ENCODE results near the gene APLNR. TPM values are rescaled to one million over a fixed set of nuclear protein-coding genes. Genes with fewer than 3 reads are reported as not detected.

Gene APLNR
- total RNA-seq, 1 donor from 2014 or later = 0.37 TPM

- no peak for DNase-seq
- H3K36me3 Mint-ChIP-seq (ENCODE audit: unreplicated experiment) = no peaks in the 10 kb centered on the region
- no peak overlapping the region for H3K27ac Mint-ChIP-seq (ENCODE audit: unreplicated experiment)
- H3K9me3 Mint-ChIP-seq (ENCODE audit: unreplicated experiment) = peaks cover 8% of the 10 kb centered on the region
- peaks cover 18% of the 10 kb centered on the region for H3K4me1 Mint-ChIP-seq (ENCODE audit: low read depth, unreplicated experiment)
- TF ChIP-seq CTCF (IDR thresholded peaks at IDR 0.05; ENCODE audit: partially characterized antibody, unreplicated experiment) = no peak
- no peak overlapping the region for H3K4me3 Mint-ChIP-seq (ENCODE audit: unreplicated experiment)
- H3K27me3 Mint-ChIP-seq (ENCODE audit: unreplicated experiment) = no peaks in the 10 kb centered on the region
These were observed 6.7 kb downstream of the APLNR start for GRCh38 chr11:57230316-57230715.

- no peak for TF ChIP-seq CTCF (IDR thresholded peaks at IDR 0.05; ENCODE audit: partially characterized antibody, unreplicated experiment)
- no peaks in the 10 kb centered on the region for H3K27me3 Mint-ChIP-seq (ENCODE audit: unreplicated experiment)
- H3K27ac Mint-ChIP-seq (ENCODE audit: unreplicated experiment) = no peak overlapping the region
- no peak overlapping the region for H3K4me3 Mint-ChIP-seq (ENCODE audit: unreplicated experiment)
- H3K9me3 Mint-ChIP-seq (ENCODE audit: unreplicated experiment) = peaks cover 8% of the 10 kb centered on the region
- H3K36me3 Mint-ChIP-seq (ENCODE audit: unreplicated experiment) = no peaks in the 10 kb centered on the region
- H3K4me1 Mint-ChIP-seq (ENCODE audit: low read depth, unreplicated experiment) = peaks cover 14% of the 10 kb centered on the region
- no peak for DNase-seq
These were observed 8.4 kb downstream of the APLNR start for GRCh38 chr11:57228600-57228999.

DNA sequence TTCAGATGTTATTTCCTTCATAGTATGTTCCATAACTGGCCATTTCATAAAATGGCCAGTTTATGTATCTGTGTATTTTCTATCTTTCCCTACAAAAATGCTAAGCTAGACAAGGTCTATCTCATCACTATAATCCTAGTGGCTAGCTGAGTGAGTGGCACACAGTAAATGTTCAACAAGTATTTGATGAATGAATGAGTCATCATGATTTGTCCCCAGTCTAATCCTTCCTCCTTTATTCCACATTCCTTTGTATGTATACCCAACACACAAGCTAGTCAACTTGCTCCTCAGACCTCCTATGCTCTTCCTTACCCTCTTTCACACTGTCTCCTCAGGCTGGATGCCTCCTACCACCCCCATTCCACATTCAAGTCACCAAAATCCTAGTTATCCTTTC is 12.5 kb downstream of the APLNR start:
- Mint-ChIP-seq H3K36me3 (ENCODE audit: unreplicated experiment) (no peaks in the 10 kb centered on the region), H3K27me3 (ENCODE audit: unreplicated experiment) (no peaks in the 10 kb centered on the region), H3K27ac (ENCODE audit: unreplicated experiment) (no peak overlapping the region), H3K4me1 (ENCODE audit: low read depth, unreplicated experiment) (peaks cover 1% of the 10 kb centered on the region), H3K4me3 (ENCODE audit: unreplicated experiment) (no peak overlapping the region), H3K9me3 (ENCODE audit: unreplicated experiment) (no peaks in the 10 kb centered on the region)
- TF ChIP-seq CTCF (IDR thresholded peaks at IDR 0.05; ENCODE audit: partially characterized antibody, unreplicated experiment) = no peak
- no peak for DNase-seq

- no peaks in the 10 kb centered on the region for H3K9me3 Mint-ChIP-seq (ENCODE audit: unreplicated experiment)
- H3K36me3 Mint-ChIP-seq (ENCODE audit: unreplicated experiment) = no peaks in the 10 kb centered on the region
- H3K27me3 Mint-ChIP-seq (ENCODE audit: unreplicated experiment) = no peaks in the 10 kb centered on the region
- DNase-seq = no peak
- H3K4me3 Mint-ChIP-seq (ENCODE audit: unreplicated experiment) = no peak overlapping the region
- TF ChIP-seq CTCF (IDR thresholded peaks at IDR 0.05; ENCODE audit: partially characterized antibody, unreplicated experiment) = no peak
- H3K4me1 Mint-ChIP-seq (ENCODE audit: low read depth, unreplicated experiment) = peaks cover 1% of the 10 kb centered on the region
- H3K27ac Mint-ChIP-seq (ENCODE audit: unreplicated experiment) = no peak overlapping the region
These were observed 12.9 kb downstream of the APLNR start for GRCh38 chr11:57224128-57224527.

DNA sequence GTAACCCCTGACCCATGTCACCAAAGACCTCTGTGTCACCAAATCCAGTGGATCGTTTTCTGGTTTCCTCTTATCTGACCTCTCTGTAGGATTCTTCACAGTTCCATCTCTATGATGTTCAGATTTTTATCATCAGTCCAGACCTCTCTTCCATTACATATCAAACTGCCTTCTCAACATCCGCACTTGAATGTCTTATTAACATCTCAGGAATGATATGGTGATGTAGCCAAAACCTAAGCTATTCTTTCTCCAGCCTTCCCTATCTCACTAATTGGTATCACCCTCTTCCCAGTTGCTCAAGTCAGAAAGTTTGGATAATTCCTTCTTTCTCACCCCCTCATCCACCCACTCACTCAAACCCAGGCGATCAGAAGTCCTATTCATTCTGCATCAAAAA is 13.4 kb downstream of the APLNR start:
- H3K4me3 Mint-ChIP-seq (ENCODE audit: unreplicated experiment) = no peak overlapping the region
- TF ChIP-seq CTCF (IDR thresholded peaks at IDR 0.05; ENCODE audit: partially characterized antibody, unreplicated experiment) = no peak
- no peak overlapping the region for H3K27ac Mint-ChIP-seq (ENCODE audit: unreplicated experiment)
- peaks cover 1% of the 10 kb centered on the region for H3K4me1 Mint-ChIP-seq (ENCODE audit: low read depth, unreplicated experiment)
- H3K36me3 Mint-ChIP-seq (ENCODE audit: unreplicated experiment) = no peaks in the 10 kb centered on the region
- no peaks in the 10 kb centered on the region for H3K9me3 Mint-ChIP-seq (ENCODE audit: unreplicated experiment)
- no peak for DNase-seq
- H3K27me3 Mint-ChIP-seq (ENCODE audit: unreplicated experiment) = no peaks in the 10 kb centered on the region
